C4-2B (cell line): Measurements from ENCODE around the gene KLK2.

Source experiments
- CTCF ChIP-seq: fragments of 450-650 bp; conservative IDR thresholded peaks from 2 replicates; pipeline ENCODE4 v1.5.1; 2017; ENCODE audit warnings: mild to moderate bottlenecking
- ZFX ChIP-seq: fragments of 450-650 bp; IDR thresholded peaks from 2 replicates; pipeline ENCODE4 v1.6.1; 2017

DNA sequence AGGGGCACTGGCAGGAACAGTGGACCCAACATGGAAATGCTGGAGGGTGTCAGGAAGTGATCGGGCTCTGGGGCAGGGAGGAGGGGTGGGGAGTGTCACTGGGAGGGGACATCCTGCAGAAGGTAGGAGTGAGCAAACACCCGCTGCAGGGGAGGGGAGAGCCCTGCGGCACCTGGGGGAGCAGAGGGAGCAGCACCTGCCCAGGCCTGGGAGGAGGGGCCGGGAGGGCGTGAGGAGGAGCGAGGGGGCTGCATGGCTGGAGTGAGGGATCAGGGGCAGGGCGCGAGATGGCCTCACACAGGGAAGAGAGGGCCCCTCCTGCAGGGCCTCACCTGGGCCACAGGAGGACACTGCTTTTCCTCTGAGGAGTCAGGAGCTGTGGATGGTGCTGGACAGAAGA, 4.1 kb downstream of the KLK2 start:
- no peak for TF ChIP-seq CTCF
- no peak for TF ChIP-seq ZFX
